ENCODE measurements around the gene ARSK. TPM values are rescaled to one million over a fixed set of nuclear protein-coding genes. Genes with fewer than 3 reads are reported as not detected.

ARSK gene
- total RNA-seq, 2 donors from 2014 or later, result 7.3 to 23.3 TPM

GRCh38 chr5:95533761-95534160, 21.1 kb upstream of the ARSK start:
- no peaks in the 10 kb centered on the region for H3K36me3 ChIP-seq
- no peak for DNase-seq (ENCODE audit: low spot score)
- H3K4me1 ChIP-seq (replicated peaks), result no peaks in the 10 kb centered on the region
- no peak overlapping the region for H3K27ac ChIP-seq
- intact Hi-C loops (cut with DNase I), result no loop called here
- no peaks in the 10 kb centered on the region for H3K9me3 ChIP-seq
- no peak for TF ChIP-seq POLR2AphosphoS5 (IDR thresholded peaks at IDR 0.05)
- no peak for TF ChIP-seq CTCF (IDR thresholded peaks at IDR 0.05)
- no peak for TF ChIP-seq POLR2A (IDR thresholded peaks at IDR 0.05)
- H3K27me3 ChIP-seq (replicated peaks; ENCODE audit: insufficient read depth), result no peaks in the 10 kb centered on the region
- no peak overlapping the region for H3K4me3 ChIP-seq

GRCh38 chr5:95537501-95537900, 17.4 kb upstream of the ARSK start:
- Histone ChIP-seq H3K27me3 (replicated peaks; ENCODE audit: insufficient read depth) (no peaks in the 10 kb centered on the region), H3K9me3 (no peaks in the 10 kb centered on the region), H3K4me3 (no peak overlapping the region), H3K27ac (no peak overlapping the region), H3K4me1 (replicated peaks) (no peaks in the 10 kb centered on the region), H3K36me3 (no peaks in the 10 kb centered on the region)
- intact Hi-C loops (cut with DNase I), result no loop called here
- 71% methylated on average over 2 of the region's 2 CpGs for WGBS
- no peak for DNase-seq (ENCODE audit: low spot score)
- TF ChIP-seq CTCF (IDR thresholded peaks at IDR 0.05) (no peak), POLR2AphosphoS5 (IDR thresholded peaks at IDR 0.05) (no peak), POLR2A (IDR thresholded peaks at IDR 0.05) (no peak)

DNA sequence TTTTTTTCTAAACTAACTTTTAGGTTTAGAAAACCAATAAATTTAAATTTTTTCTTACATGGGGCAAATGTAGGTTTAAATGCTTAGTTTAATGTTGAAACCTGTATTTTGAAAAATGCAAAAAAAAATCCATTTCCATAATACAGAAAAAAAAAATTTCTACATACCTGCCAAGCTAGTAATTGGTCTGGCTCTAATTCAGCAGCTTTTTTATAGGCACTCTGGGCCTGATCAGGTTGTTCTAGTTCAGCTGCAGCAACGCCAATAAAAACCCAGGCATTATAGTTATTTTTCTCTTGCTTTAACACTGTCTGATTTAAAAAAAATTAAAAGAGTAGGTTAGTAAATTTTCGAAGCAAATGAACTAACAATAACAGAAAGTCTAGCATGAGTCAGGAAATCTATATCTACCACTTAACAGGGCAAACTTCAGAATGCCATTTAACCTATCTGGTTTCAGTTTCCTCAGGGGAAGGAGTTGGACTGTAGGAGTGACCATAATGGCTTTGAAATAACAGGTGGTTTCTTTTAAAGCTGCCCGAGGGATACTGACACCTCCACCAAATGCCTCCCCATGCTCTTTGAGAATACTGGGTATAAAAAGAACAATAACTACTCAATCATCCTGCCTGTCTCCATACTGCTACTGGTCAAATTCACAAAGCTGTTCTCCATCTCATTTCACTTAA, 11.7 kb upstream of the ARSK start:
- TF ChIP-seq POLR2AphosphoS5 (IDR thresholded peaks at IDR 0.05) (peak; percentile 58), POLR2A (IDR thresholded peaks at IDR 0.05) (no peak)
- intact Hi-C loops (cut with DNase I), result no loop called here
- 12% methylated on average over 3 of the region's 3 CpGs for WGBS

DNA sequence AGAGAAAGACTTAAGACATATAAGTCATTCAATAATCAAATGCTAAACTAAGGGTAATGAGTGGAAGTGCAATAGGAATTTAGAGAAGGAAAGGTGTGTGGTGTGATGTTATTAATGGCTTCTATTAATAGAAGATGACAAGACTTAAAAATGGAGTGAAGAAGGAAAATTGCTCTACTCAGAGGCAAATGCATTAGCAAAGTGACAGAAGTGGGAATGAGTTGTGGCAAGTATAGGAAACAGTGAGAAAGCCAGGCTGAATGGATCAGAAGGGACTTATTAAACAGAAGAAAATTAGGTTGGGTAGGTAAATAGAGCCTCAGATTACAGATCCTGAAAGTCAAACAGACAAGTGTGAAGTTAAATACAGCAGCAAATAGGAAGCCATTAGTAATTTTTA, 5.9 kb upstream of the ARSK start:
- Histone ChIP-seq H3K4me3 (no peak overlapping the region), H3K36me3 (no peaks in the 10 kb centered on the region), H3K4me1 (replicated peaks) (no peaks in the 10 kb centered on the region), H3K27me3 (replicated peaks; ENCODE audit: insufficient read depth) (no peaks in the 10 kb centered on the region), H3K9me3 (no peaks in the 10 kb centered on the region), H3K27ac (no peak overlapping the region)
- no peak for DNase-seq (ENCODE audit: low spot score)
- TF ChIP-seq CTCF (IDR thresholded peaks at IDR 0.05) (no peak), POLR2AphosphoS5 (IDR thresholded peaks at IDR 0.05) (no peak), POLR2A (IDR thresholded peaks at IDR 0.05) (no peak)
- intact Hi-C loops (cut with DNase I), result no loop called here

More for the DNA sequence above, 11.7 kb upstream of the ARSK start:
- DNase-seq (ENCODE audit: low spot score), result peak; percentile 15
- peak overlapping the region; percentile 42 to 66 for H3K27ac ChIP-seq
- no peaks in the 10 kb centered on the region for H3K4me1 ChIP-seq (replicated peaks)
- no peaks in the 10 kb centered on the region for H3K36me3 ChIP-seq
- no peaks in the 10 kb centered on the region for H3K9me3 ChIP-seq
- H3K4me3 ChIP-seq, result no peak overlapping the region
- H3K27me3 ChIP-seq (replicated peaks; ENCODE audit: insufficient read depth), result no peaks in the 10 kb centered on the region

- no peaks in the 10 kb centered on the region for H3K36me3 ChIP-seq
- TF ChIP-seq POLR2AphosphoS5 (IDR thresholded peaks at IDR 0.05), result no peak
- no peak for TF ChIP-seq POLR2A (IDR thresholded peaks at IDR 0.05)
- TF ChIP-seq CTCF (IDR thresholded peaks at IDR 0.05), result no peak
- no peaks in the 10 kb centered on the region for H3K9me3 ChIP-seq
- intact Hi-C loops (cut with DNase I), result loop anchor here (2.0 to 10.0 kb wide), 2 partner anchors 93 to 291 kb away; partner anchors contain the start of gene RFESD
- no peaks in the 10 kb centered on the region for H3K4me1 ChIP-seq (replicated peaks)
- no peaks in the 10 kb centered on the region for H3K27me3 ChIP-seq (replicated peaks; ENCODE audit: insufficient read depth)
- 0% methylated on average over 6 of the region's 6 CpGs for WGBS
- no peak for DNase-seq (ENCODE audit: low spot score)
- peak overlapping the region; percentile 92 to 94 for H3K27ac ChIP-seq
- H3K4me3 ChIP-seq, result peak overlapping the region; percentile 76 to 84
These were observed 612 bp upstream of the ARSK start for GRCh38 chr5:95554331-95554646.

All from prostate gland (tissue), 2 donors.